GM21526 (cell line): Measurements from ENCODE around the gene ALDH4A1.

Experiments
- ATAC-seq: cut with Tn5 transposase; IDR thresholded peaks from one replicate; pipeline ENCODE4 v1.9.1; 2021; ENCODE audit warnings: moderate library complexity; ENCODE audit not compliant: unreplicated experiment, low FRiP score

ALDH4A1 gene

DNA sequence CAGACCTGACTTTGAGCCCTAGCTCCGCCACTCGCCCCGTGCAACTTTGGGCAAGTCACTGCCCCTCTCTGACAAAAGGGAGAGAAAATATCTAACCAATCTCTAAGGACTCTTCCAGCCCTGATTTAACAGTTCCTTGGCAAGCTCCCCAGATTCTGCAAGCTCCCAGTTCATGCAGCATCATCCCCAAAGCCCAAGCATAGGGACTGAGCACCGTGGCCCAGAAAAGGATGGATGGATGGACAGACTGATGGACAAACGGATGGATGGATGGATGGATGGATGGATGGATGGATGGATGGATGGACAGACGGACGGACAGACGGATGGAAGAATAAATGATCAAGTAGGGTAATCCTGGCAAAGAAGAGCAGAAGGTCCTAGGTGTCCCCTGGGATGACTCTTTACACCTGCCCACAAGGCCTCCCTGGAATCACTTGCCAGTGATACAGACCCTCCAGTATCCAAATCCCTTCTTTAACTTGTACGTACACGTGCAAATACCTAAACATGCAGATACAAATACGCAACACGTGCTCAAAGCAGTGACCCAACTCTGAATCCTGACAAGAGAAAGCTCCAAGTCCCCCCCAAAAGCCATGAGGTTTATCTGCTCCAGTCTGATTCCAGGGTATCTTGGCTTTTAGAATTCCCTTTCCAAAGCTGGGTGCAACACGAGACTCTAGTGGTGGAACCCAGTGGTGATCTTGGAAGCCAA lies 38.1 kb upstream of the ALDH4A1 start:
- no peak for ATAC-seq

DNA sequence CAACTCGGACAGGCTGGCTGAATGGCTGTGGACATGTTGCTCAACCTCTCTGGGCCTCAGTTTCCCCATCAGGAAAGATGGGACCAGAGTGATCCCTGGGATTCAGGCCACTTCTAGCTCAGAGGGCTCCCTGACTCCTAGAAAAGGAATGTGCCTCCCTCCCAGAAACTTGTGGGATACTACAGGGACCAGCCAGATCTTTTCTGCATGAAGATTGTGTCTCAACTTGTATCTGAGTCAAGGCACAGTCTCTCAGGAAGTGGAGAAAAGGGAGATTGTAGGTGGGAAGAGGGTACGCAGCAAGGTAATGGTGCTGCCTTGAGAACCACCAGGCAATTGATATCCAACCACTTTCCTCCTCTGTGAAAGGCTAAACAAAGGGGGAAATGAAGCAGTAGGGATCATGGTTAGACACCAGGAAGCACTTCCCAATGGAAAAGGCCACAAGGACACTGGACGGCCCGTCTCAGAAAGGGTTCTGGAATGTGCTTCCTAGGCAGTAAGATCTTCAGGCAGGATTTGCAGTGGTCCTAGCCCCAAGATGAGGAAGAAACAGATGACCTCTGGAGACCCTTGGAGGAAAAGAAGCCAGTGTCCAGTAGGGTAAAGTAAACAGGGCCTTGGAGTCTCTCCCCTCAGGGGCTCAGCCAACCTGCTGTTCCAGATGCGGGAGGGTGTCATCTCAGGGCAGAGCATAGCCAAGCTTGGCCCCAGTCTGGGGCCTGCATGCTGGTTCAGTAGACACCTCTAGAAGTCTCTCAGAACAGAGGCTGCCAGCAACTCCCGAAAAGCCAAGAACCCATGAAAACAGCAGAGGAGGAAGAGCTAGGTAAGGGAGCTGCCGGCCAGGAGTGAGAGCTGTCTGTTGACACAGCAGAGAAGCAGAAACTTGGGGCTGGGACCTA lies 37.3 kb upstream of the ALDH4A1 start:
- ATAC-seq, result no peak

DNA sequence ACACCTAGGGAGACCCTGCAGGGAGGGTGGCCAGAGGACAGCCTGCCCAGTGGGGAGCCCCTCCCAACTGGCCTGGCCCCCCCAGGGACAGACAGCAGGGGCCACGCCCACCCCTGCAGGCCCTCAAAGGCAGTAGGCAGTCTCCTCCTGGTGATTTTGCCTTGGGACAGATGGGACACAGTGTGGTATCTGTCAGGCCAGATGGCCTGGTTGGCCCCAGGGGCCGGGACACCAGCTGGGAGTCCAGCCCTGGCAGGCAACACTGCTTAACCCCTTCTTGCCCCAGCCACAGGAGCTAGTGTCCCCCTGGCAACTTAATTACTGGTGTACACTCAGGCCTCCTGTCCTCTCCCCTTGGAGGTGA lies 36.3 kb upstream of the ALDH4A1 start:
- no peak for ATAC-seq

DNA sequence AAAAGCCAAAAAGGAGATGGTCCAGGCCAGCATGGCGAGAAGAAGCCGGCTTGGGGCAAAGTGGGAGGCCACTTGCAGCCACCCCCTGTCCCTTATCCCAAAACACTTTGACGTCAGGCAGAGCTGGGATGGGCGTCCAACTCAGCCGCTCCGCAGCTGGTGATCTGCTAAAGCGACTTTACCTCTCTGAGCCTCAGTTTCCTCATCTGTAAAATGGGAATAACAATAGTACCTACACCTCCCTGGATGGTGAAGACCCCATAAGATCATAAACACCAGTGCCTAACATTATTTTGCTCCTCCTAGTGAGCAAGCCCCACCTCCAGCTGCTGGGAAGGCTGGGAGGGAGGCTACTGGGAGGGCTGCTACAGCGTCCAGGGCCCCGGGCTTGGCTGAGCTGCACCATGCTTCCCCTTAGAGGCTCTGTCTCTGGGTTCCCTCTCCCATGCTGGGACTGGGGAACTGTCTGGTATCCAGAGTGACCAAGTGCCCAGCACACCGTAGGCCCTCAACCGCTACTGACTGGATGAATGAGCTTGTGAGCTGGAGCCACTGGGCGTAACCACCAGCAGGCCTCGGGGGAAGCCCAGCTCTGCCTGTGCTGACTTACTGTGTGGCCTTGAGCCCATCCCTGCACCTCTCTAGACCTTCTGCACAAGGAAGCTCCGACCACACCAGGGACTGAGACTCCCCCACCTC lies 35.8 kb upstream of the ALDH4A1 start:
- ATAC-seq, result no peak

DNA sequence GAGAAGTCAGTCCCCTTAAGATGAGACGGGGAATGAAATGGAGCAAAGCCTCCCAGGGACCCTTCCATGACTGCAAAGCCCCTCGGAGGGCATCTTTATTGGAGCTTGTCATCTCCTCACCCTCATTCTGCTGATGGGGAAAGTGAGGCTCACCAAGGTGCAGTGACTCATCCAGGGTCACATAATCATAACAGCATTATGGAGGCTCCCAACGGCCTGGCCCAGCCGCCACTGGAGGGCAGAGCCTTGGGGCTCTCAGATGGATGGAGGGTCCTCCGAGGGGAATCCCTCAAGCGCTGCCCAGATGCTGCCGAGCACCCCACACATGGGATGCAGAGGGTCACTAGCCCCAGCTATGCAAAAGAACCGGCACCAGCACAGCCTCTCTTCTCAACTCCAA lies 35.2 kb upstream of the ALDH4A1 start:
- no peak for ATAC-seq

- no peak for ATAC-seq
Measured at GRCh38 chr1:18936814-18937481, 34.6 kb upstream of the ALDH4A1 start.

DNA sequence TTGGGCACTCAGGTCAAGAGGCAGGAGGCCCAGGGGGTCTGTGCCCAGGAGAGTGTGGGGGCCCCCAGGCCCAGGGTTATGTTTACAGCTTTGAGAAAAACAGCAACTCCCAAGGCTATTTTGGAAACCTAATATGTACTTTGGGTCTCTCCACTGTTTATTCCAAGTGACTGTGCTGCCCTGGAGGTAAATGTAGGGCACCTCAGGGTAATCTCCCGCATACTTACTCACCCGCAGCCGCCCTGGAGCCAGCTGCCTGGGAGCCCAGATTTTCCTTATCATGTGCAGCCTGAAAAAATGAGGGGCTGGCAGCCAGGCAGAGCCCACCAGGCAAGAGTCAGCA lies 34.1 kb upstream of the ALDH4A1 start:
- ATAC-seq, result no peak

DNA sequence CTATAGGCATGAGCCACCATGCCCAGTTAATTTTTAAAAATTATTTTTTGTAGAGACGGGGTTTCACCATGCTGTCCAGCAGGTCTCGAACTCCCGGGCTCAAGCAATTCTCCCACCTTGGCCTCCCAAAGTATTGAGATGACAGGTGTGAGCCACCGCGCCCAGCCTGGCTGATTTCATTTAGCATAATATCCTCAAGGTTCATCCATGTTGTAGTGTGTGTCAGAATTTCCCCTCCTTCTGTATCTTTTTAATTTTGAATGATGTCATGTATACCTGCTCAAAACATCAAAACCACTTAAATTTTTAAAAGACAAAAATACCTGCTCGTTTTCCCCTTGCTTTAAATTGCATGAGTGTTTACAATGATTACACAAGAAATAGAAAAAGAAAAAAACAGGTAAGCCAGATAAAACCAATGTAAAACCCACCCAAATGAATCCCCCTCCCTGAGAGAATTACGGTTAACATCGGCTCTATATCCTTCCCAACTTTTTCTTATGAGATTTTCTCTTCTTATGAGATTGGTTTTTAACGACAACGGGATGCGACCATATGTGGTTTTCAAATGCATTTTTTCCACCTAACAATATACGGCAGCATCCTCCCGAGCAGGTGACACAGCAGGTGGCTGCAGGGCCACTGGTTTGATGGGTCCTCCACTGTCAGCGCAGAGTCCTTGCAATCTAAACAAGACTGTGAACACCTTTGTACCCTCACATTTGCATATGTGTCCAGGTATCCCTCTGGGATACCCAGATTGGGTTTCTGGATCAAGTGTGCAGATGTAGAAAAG lies 32.0 kb upstream of the ALDH4A1 start:
- no peak for ATAC-seq

GRCh38 chr1:18932879-18933278 lies 30.5 kb upstream of the ALDH4A1 start:
- no peak for ATAC-seq

DNA sequence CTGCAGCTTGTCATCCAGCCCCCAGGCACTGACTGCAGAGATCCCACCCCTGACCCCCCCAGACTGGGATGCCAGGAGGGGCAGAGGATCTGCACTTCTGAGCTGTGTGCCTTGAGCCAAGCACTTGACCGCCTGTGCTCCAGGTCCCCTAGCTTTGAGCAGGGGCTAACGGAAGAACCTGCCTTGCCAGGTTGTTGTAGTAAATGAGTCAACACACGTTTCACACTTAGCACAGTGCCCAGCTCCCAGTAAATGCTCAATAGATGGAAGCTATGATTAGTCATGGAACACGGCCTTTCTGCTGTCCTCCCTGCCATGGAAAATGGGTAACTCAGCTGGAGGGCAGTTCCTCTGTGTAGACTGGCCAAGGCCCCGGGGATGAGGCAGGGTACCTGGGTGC lies 30.0 kb upstream of the ALDH4A1 start:
- ATAC-seq, result no peak

DNA sequence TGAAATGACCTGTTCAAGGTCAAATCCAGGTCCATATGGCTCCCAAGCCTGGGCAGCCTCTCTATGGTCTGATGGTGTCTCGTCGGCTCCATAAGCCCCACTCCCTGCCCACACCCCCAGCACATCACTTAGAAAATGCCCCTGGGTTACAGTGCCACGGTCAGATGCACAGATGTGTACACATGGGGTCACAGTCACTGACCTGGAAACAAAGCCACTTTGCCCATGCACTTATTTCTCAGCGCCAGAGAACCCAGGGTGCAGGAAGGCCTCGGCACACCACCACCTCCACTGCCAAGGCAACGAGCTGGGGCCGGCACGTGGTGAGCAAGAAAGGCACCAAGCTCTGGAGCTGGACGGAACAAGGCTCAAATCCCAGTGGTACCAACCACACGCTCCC lies 29.4 kb upstream of the ALDH4A1 start:
- no peak for ATAC-seq

DNA sequence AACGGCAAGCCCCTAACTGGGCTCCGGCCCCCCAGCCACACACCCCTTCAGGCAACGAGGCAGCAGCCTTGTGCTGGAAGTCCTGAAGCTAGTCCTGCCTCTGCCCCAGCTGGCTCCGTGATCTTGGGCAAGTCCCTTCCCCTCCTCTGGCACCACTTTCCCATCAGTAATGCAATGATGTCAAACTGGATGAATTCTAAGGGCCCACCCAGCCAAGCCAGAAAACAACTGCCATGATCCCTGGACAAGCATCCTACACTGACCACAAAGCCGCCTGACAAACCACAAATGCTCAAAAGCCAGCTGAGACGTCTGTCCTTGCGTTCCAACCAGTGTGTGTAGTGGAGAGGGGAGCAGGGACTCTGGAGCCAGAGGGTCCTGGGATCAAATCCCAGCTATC lies 27.3 kb upstream of the ALDH4A1 start:
- no peak for ATAC-seq

- ATAC-seq, result no peak
Measured at GRCh38 chr1:18928985-18929384, 26.6 kb upstream of the ALDH4A1 start.

GRCh38 chr1:18928406-18928805 lies 26.1 kb upstream of the ALDH4A1 start:
- no peak for ATAC-seq

DNA sequence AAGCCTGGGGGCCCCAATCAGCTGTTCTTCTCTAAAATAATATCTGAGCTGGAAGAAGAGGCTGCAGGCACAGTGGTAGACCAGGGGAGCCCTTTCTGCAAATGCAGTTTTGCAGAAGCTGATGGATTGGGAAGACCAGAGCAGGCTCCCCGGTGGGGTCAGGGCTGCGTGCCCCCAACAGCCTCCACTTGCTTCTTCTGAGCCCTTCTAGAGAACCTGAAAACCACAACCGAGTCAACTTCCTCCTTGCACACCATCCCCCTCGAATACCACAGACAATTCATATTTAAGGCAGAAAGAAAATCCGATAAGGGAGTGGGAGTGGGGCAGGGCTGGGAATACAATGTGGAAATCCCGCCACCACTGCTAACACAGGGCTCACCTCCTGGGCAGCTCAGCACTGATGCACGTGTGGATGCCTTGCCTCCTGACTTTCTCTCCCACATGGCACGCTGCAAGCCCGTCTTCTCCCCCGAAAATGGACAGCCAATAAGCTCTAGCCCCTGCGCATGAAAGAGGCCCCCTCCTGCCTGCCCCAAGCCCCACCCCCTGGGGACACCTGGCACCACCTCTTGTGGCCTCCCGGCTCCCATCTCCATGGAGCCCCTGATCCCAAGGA lies 25.4 kb upstream of the ALDH4A1 start:
- ATAC-seq, result no peak

- ATAC-seq, result no peak
Measured at GRCh38 chr1:18927082-18927653, 24.8 kb upstream of the ALDH4A1 start.

- no peak for ATAC-seq
Measured at GRCh38 chr1:18926315-18927081, 24.1 kb upstream of the ALDH4A1 start.

GRCh38 chr1:18925279-18925678 lies 22.9 kb upstream of the ALDH4A1 start:
- ATAC-seq, result no peak

DNA sequence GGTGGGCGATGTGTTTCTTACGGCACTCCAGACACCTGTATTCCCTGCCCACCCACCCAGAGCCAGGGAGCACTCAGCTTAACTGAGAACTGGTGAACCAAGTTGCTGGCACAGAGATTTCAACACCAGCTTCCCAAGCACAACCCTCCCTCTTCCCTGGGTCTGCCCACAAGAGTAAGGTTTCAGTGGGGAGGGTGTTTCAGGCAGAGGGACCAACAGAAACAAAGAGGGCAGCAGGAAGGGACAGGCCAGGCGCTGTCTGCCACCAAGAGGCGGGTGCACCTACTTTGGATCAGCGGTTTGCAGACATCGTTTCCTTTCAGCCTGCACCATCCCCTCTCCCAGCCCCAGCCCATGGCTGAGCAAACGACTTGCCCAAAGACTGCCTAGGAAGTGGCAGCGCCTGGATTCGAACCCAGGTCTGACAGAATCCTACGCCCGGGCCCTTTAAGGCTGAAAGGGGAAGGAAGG lies 21.9 kb upstream of the ALDH4A1 start:
- no peak for ATAC-seq
